A549 (cell line): ENCODE results near the gene USP34. TPM values are rescaled to one million over a fixed set of nuclear protein-coding genes. Genes with fewer than 3 reads are reported as not detected.

Experiments used
- ATAC-seq, 2 experiments: fragments of 200-7000 bp in 1 of 2; fragments of >200 bp in 1 of 2; cut with Nextera tagmentation in 1 of 2; cut with Tn5 transposase in 1 of 2; 3 replicates each; pipeline versions ENCODE4 v1.8.0 to v1.9.1; 2018 to 2020; ENCODE audit warnings: mild to moderate bottlenecking in 1 of 2, moderate library complexity in 1 of 2
- CTCF ChIA-PET: fragments of 300-600 bp; sonication (Branson Sonifier 250); formaldehyde crosslinking; extraction: SDS; loops from one replicate; lab custom pipeline; 2021; ENCODE audit warnings: antibody characterized with exemption, inconsistent platforms; lab: Yijun Ruan, JAX
- POLR2A ChIA-PET: fragments of 350-600 bp; formaldehyde crosslinking; extraction: SDS; loops from one replicate; lab custom pipeline; 2021; ENCODE audit warnings: antibody characterized with exemption, inconsistent platforms; lab: Yijun Ruan, JAX
- DNase-seq, 2 experiments: peaks; one replicate each; pipeline versions ENCODE4 v3.0.0 to v3.0.0-alpha.2; 2011 to 2016; ENCODE audit warnings: low read depth in 1 of 2, low spot score in 1 of 2
- FAIRE-seq: peaks from 2 replicates; lab custom pipeline; 2011; peaks lifted over from hg19 to GRCh38; lab: Jason Lieb, UNC
- H3K27ac ChIP-seq, 2 experiments: fragments of >200 bp; sonication (Bioruptor Twin); formaldehyde crosslinking; 3 replicates each; pipeline ENCODE4 v1.5.1; 2016 to 2017
- H3K4me1 ChIP-seq: fragments of >200 bp; sonication (Bioruptor Twin); formaldehyde crosslinking; 3 replicates; pipeline ENCODE4 v1.6.1; 2016
- H3K4me2 ChIP-seq: fragments of >200 bp; sonication (Bioruptor Twin); formaldehyde crosslinking; 3 replicates; pipeline ENCODE4 v1.6.1; 2016
- H3K4me3 ChIP-seq: fragments of >200 bp; sonication (Bioruptor Twin); formaldehyde crosslinking; 3 replicates; pipeline ENCODE4 v1.5.1; 2016
- H3K9me3 ChIP-seq: fragments of >200 bp; sonication (Bioruptor Twin); formaldehyde crosslinking; 3 replicates; pipeline ENCODE4 v1.6.1; 2016
- BHLHE40 ChIP-seq: IDR thresholded peaks from 2 replicates; pipeline ENCODE4 v1.6.1; 2012; ENCODE audit warnings: low read depth, low read length, inconsistent platforms
- CBX2 ChIP-seq: fragments of 200-600 bp; sonication (generic); IDR thresholded peaks from 2 replicates; pipeline ENCODE4 v1.6.1; 2016; ENCODE audit warnings: low read depth, mild to moderate bottlenecking, borderline replicate concordance
- CBX8 ChIP-seq: fragments of 200-600 bp; sonication (generic); IDR thresholded peaks from 2 replicates; pipeline ENCODE4 v1.6.1; 2016
- CHD2 ChIP-seq: fragments of 150-350 bp; IDR thresholded peaks from 2 replicates; pipeline ENCODE4 v1.6.1; 2014; ENCODE audit warnings: low read length; ENCODE audit not compliant: partially characterized antibody
- CHD4 ChIP-seq: fragments of 200-600 bp; sonication (generic); IDR thresholded peaks from 2 replicates; pipeline ENCODE4 v1.6.1; 2016; ENCODE audit warnings: antibody characterized with exemption, mild to moderate bottlenecking, borderline replicate concordance
- E2F6 ChIP-seq: IDR thresholded peaks from 2 replicates; pipeline ENCODE4 v1.6.1; 2012; ENCODE audit warnings: low read depth, borderline replicate concordance
- ESRRA ChIP-seq: fragments of 150-350 bp; IDR thresholded peaks from 2 replicates; pipeline ENCODE4 v1.6.1; 2014; ENCODE audit warnings: mild to moderate bottlenecking, low read length, borderline replicate concordance
- FOSB ChIP-seq: fragments of 250-450 bp; sonication (Bioruptor Pico); IDR thresholded peaks from 2 replicates; pipeline ENCODE4 v1.5.0; 2020; ENCODE audit warnings: mild to moderate bottlenecking, moderate library complexity
- FOSL2 ChIP-seq, 2 experiments: fragments of 450-650 bp in 1 of 2; fragments of >200 bp in 1 of 2; sonication (Bioruptor Twin) in 1 of 2; formaldehyde crosslinking; IDR thresholded peaks; 2 replicates each; pipeline versions ENCODE4 v1.5.0 to v1.6.1; 2016 to 2020; ENCODE audit warnings: mild to moderate bottlenecking in 1 of 2, moderate library complexity in 1 of 2
- HMGXB4 ChIP-seq: fragments of 250-450 bp; sonication (Bioruptor Pico); IDR thresholded peaks from 2 replicates; pipeline ENCODE4 v1.5.0; 2021; ENCODE audit warnings: mild to moderate bottlenecking, moderate library complexity, borderline replicate concordance
- HOXA7 ChIP-seq: fragments of 250-450 bp; sonication (Bioruptor Pico); IDR thresholded peaks from 2 replicates; pipeline ENCODE4 v1.5.0; 2020; ENCODE audit warnings: mild to moderate bottlenecking, moderate library complexity
- HOXB13 ChIP-seq: fragments of 250-450 bp; sonication (Bioruptor Pico); IDR thresholded peaks from 2 replicates; pipeline ENCODE4 v1.5.0; 2020; ENCODE audit warnings: low read depth, mild to moderate bottlenecking, moderate library complexity
- KDM5A ChIP-seq: fragments of 200-600 bp; sonication (generic); IDR thresholded peaks from 2 replicates; pipeline ENCODE4 v1.6.1; 2016; ENCODE audit warnings: antibody characterized with exemption, mild to moderate bottlenecking
- MAFK ChIP-seq: fragments of 450-650 bp; IDR thresholded peaks from 2 replicates; pipeline ENCODE4 v1.6.1; 2014; ENCODE audit not compliant: partially characterized antibody
- MYC ChIP-seq: IDR thresholded peaks from 2 replicates; pipeline ENCODE4 v1.6.1; 2012; ENCODE audit warnings: mild to moderate bottlenecking, inconsistent platforms, low read length, improper control_type of control experiment, borderline replicate concordance
- NFE2L2 ChIP-seq: fragments of 150-350 bp; conservative IDR thresholded peaks from 2 replicates; pipeline ENCODE4 v1.6.1; 2014; ENCODE audit warnings: low read length
- NR3C1 ChIP-seq: fragments of >200 bp; sonication (Bioruptor Twin); formaldehyde crosslinking; IDR thresholded peaks from 3 replicates; pipeline ENCODE4 v1.6.1; 2017
- POLR2A ChIP-seq: IDR thresholded peaks from 2 replicates; pipeline ENCODE4 v1.6.1; 2012; ENCODE audit warnings: mild to moderate bottlenecking, low read length
- POLR2AphosphoS2 ChIP-seq: conservative IDR thresholded peaks from 2 replicates; pipeline ENCODE4 v1.6.1; 2012; ENCODE audit warnings: low read length, improper control_type of control experiment, inconsistent platforms
- RAD21 ChIP-seq, 2 experiments: fragments of >200 bp in 1 of 2; sonication (Bioruptor Twin) in 1 of 2; formaldehyde crosslinking in 1 of 2; IDR thresholded peaks in 1 of 2; conservative IDR thresholded peaks in 1 of 2; 2 replicates in 1 of 2; 3 replicates in 1 of 2; pipeline ENCODE4 v1.6.1; 2012 to 2018; ENCODE audit warnings: inconsistent platforms in 1 of 2
- RARB ChIP-seq: fragments of 250-450 bp; sonication (Bioruptor Pico); IDR thresholded peaks from 2 replicates; pipeline ENCODE4 v1.8.0; 2021; ENCODE audit warnings: mild to moderate bottlenecking, moderate library complexity
- SMC3 ChIP-seq: fragments of >200 bp; sonication (Bioruptor Twin); formaldehyde crosslinking; IDR thresholded peaks from 3 replicates; pipeline ENCODE4 v1.6.1; 2018; ENCODE audit warnings: inconsistent platforms
- TFCP2L1 ChIP-seq: fragments of 250-450 bp; sonication (Bioruptor Pico); IDR thresholded peaks from 2 replicates; pipeline ENCODE4 v1.5.0; 2021; ENCODE audit warnings: mild to moderate bottlenecking
- ZC3H11A ChIP-seq: fragments of 450-650 bp; IDR thresholded peaks from 2 replicates; pipeline ENCODE4 v1.6.1; 2014; ENCODE audit warnings: antibody characterized with exemption, mild to moderate bottlenecking
- WGBS: methylation state at CpG from one replicate; pipeline ENCODE4 v1.1.6; 2017; ENCODE audit errors: missing lambda C conversion rate; 5-methylcytosine and 5-hydroxymethylcytosine counted together
- polyA plus RNA-seq, 4 experiments: library from polyadenylated mRNA; depleted of rRNA in 3 of 4; stranded (reverse); fragments of >200 nt; fragmentation: RNase III in 1 of 4; extraction: RNeasy Plus Mini Kit Qiagen cat#74134 plus additional on column Dnase treatment in 1 of 4; gene quantifications; 2 replicates in 3 of 4; 3 replicates in 1 of 4; pipeline ENCODE4 v1.2.3, GENCODE V29; 2011 to 2017
- TF ChIP-seq, protein P1 (sequence below): IDR thresholded peaks from 2 replicates; pipeline ENCODE4 v1.6.1; 2012

Gene USP34
- polyA plus RNA-seq, 2 of the 4 experiments (the other 2 are of a cell fraction) = 47.7 to 132 TPM

- no peak for DNase-seq
- Histone ChIP-seq H3K4me1 (no peaks in the 10 kb centered on the region), H3K9me3 (peaks cover 22% of the 10 kb centered on the region), H3K4me3 (no peak overlapping the region), H3K4me2 (no peak overlapping the region)
- no peak for ATAC-seq
- CTCF ChIA-PET = no interaction called here
- 89% methylated on average over 6 of the region's 6 CpGs for WGBS
- no peak for TF ChIP-seq ESRRA
- TF ChIP-seq NFE2L2 = no peak
- TF ChIP-seq CHD2 = no peak
- TF ChIP-seq HOXA7 = no peak
- TF ChIP-seq FOSL2 (IDR thresholded peaks at IDR 0.05) = no peak
- no peak for TF ChIP-seq FOSL2 (CRISPR knock-in tag; IDR thresholded peaks at IDR 0.05)
- TF ChIP-seq MAFK = no peak
- TF ChIP-seq NR3C1 = no peak
- TF ChIP-seq HMGXB4 = no peak
- no peak for TF ChIP-seq SMC3
- no peak for TF ChIP-seq KDM5A
- no peak for TF ChIP-seq FOSB
- TF ChIP-seq TFCP2L1 (CRISPR knock-in tag) = no peak
- TF ChIP-seq CHD4 = no peak
- no peak for TF ChIP-seq E2F6
- TF ChIP-seq, all 56 proteins: peak for 0
- no peak overlapping the region for H3K27ac ChIP-seq
- POLR2A ChIA-PET = no interaction called here
- FAIRE-seq = no peak
Observed at GRCh38 chr2:61353909-61354308, 117.0 kb downstream of the USP34 start.

- DNase-seq = no peak
- FAIRE-seq = no peak
- H3K9me3 ChIP-seq = peaks cover 22% of the 10 kb centered on the region
- TF ChIP-seq CHD2 (no peak), MYC (no peak), HOXA7 (no peak), POLR2AphosphoS2 (no peak), POLR2A (no peak), NR3C1 (no peak), RARB (CRISPR knock-in tag) (no peak), CBX8 (no peak), BHLHE40 (no peak), CBX2 (no peak), HOXB13 (CRISPR knock-in tag) (no peak), RAD21 (conservative IDR thresholded peaks at IDR 0.05 in 1 of 2, IDR thresholded peaks at IDR 0.05 in 1 of 2) (no peak), E2F6 (no peak), ZC3H11A (no peak)
- TF ChIP-seq, protein P1, sequence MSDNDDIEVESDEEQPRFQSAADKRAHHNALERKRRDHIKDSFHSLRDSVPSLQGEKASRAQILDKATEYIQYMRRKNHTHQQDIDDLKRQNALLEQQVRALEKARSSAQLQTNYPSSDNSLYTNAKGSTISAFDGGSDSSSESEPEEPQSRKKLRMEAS = no peak
- H3K4me3 ChIP-seq = no peak overlapping the region
- POLR2A ChIA-PET = no interaction called here
- no peak overlapping the region for H3K27ac ChIP-seq
- CTCF ChIA-PET = interaction anchor here (0.8 kb wide), 1 partner anchor 12 kb away, joined by 3 read pairs; no protein-coding TSS in a partner anchor
- WGBS = 59% methylated on average over 3 of the region's 3 CpGs
- no peak overlapping the region for H3K4me2 ChIP-seq
- ATAC-seq = no peak
- H3K4me1 ChIP-seq = no peaks in the 10 kb centered on the region
Observed at GRCh38 chr2:61350777-61351176, 120.1 kb downstream of the USP34 start.
